DOHH2 (cell line): Measurements from ENCODE around the gene ATP2A1.

Experiments used
- H3F3A ChIP-seq: fragments of 200-600 bp; sonication (generic), shearing (Covaris generic); 2 replicates; pipeline ENCODE4 v1.6.0; 2016; ENCODE audit warnings: antibody characterized with exemption, mild to moderate bottlenecking; ENCODE audit not compliant: control insufficient read depth, insufficient read depth
- H3K27ac ChIP-seq: fragments of 200-600 bp; sonication (generic); 2 replicates; pipeline ENCODE4 v1.5.1; 2014; ENCODE audit warnings: low read depth, mild to moderate bottlenecking, low read length, moderate library complexity
- H3K27me3 ChIP-seq: fragments of 200-600 bp; sonication (generic); 2 replicates; pipeline ENCODE4 v1.6.1; 2014; ENCODE audit warnings: mild to moderate bottlenecking, low read length, mixed read lengths; ENCODE audit not compliant: control insufficient read depth
- H3K36me3 ChIP-seq: fragments of 200-600 bp; sonication (generic); 2 replicates; pipeline ENCODE4 v1.6.1; 2014; ENCODE audit warnings: mild to moderate bottlenecking, low read length, moderate library complexity, mixed read lengths; ENCODE audit not compliant: control insufficient read depth
- H3K4me1 ChIP-seq: fragments of 200-600 bp; sonication (generic); 2 replicates; pipeline ENCODE4 v1.6.1; 2014; ENCODE audit warnings: mild to moderate bottlenecking, low read length, mixed read lengths; ENCODE audit not compliant: control insufficient read depth
- H3K4me2 ChIP-seq: fragments of 200-600 bp; sonication (generic); 2 replicates; pipeline ENCODE4 v1.6.0; 2014; ENCODE audit warnings: mild to moderate bottlenecking, low read length, moderate library complexity
- H3K4me3 ChIP-seq: fragments of 200-600 bp; sonication (generic); 2 replicates; pipeline ENCODE4 v1.5.1; 2014; ENCODE audit warnings: mild to moderate bottlenecking, low read length, mixed read lengths
- H3K79me2 ChIP-seq: fragments of 200-600 bp; sonication (generic); 2 replicates; pipeline ENCODE4 v1.6.1; 2014; ENCODE audit warnings: mild to moderate bottlenecking, low read length, mixed read lengths; ENCODE audit not compliant: control insufficient read depth
- H3K9me2 ChIP-seq: fragments of 200-600 bp; sonication (generic); replicated peaks from 2 replicates; pipeline ENCODE4 v1.6.1; 2014; ENCODE audit warnings: mild to moderate bottlenecking, low read length, mixed read lengths; ENCODE audit not compliant: control insufficient read depth
- H3K9me3 ChIP-seq: fragments of 200-600 bp; sonication (generic); 2 replicates; pipeline ENCODE4 v1.6.1; 2014; ENCODE audit warnings: antibody characterized with exemption, low read length, mixed read lengths; ENCODE audit not compliant: control insufficient read depth, insufficient read depth
- H4K20me1 ChIP-seq: fragments of 200-600 bp; sonication (generic); 2 replicates; pipeline ENCODE4 v1.6.0; 2014; ENCODE audit warnings: low read depth, mild to moderate bottlenecking, antibody characterized with exemption, low read length, moderate library complexity; ENCODE audit not compliant: control insufficient read depth, insufficient read depth
- EZH2phosphoT487 ChIP-seq: fragments of 200-600 bp; sonication (generic); IDR thresholded peaks from 2 replicates; pipeline ENCODE4 v1.6.1; 2017; ENCODE audit warnings: borderline replicate concordance, mild to moderate bottlenecking, antibody characterized with exemption, low read length, moderate library complexity, mixed read lengths
- TF ChIP-seq, protein P1 (sequence below): fragments of 200-600 bp; sonication (generic); IDR thresholded peaks from one replicate; pipeline ENCODE4 v1.5.1; 2014; ENCODE audit warnings: antibody characterized with exemption, mild to moderate bottlenecking, low read depth, low read length; ENCODE audit not compliant: poor library complexity, severe bottlenecking

The ATP2A1 gene

DNA sequence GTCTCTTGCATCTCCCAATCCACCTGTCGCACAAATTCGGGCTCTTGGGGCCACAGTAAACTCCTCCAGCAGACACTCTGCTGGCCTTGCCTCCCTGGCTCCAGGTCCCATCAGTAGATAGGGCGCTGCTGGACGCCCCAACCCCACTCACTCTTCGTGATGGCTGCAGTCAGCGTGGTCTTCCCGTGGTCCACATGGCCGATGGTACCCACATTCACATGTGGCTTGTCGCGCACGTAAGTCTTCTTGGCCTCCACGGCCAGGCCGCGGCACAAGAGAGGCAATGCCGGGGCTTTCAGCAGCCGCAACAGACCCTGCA, 32.6 kb upstream of the ATP2A1 start:
- peaks cover 37% of the 10 kb centered on the region for H3K79me2 ChIP-seq
- peaks cover 9% of the 10 kb centered on the region for H4K20me1 ChIP-seq
- H3K4me1 ChIP-seq: peaks cover 15% of the 10 kb centered on the region
- peak overlapping the region; percentile 90 for H3K4me3 ChIP-seq
- H3F3A ChIP-seq: peaks cover 13% of the 10 kb centered on the region
- H3K27ac ChIP-seq: peak overlapping the region; percentile 43
- no peaks in the 10 kb centered on the region for H3K27me3 ChIP-seq
- no peak for TF ChIP-seq EZH2phosphoT487
- TF ChIP-seq, protein P1, sequence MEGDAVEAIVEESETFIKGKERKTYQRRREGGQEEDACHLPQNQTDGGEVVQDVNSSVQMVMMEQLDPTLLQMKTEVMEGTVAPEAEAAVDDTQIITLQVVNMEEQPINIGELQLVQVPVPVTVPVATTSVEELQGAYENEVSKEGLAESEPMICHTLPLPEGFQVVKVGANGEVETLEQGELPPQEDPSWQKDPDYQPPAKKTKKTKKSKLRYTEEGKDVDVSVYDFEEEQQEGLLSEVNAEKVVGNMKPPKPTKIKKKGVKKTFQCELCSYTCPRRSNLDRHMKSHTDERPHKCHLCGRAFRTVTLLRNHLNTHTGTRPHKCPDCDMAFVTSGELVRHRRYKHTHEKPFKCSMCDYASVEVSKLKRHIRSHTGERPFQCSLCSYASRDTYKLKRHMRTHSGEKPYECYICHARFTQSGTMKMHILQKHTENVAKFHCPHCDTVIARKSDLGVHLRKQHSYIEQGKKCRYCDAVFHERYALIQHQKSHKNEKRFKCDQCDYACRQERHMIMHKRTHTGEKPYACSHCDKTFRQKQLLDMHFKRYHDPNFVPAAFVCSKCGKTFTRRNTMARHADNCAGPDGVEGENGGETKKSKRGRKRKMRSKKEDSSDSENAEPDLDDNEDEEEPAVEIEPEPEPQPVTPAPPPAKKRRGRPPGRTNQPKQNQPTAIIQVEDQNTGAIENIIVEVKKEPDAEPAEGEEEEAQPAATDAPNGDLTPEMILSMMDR: no peak
- H3K9me2 ChIP-seq: no peaks in the 10 kb centered on the region
- no peaks in the 10 kb centered on the region for H3K9me3 ChIP-seq
- peak overlapping the region; percentile 72 for H3K4me2 ChIP-seq
- peaks cover 43% of the 10 kb centered on the region for H3K36me3 ChIP-seq

DNA sequence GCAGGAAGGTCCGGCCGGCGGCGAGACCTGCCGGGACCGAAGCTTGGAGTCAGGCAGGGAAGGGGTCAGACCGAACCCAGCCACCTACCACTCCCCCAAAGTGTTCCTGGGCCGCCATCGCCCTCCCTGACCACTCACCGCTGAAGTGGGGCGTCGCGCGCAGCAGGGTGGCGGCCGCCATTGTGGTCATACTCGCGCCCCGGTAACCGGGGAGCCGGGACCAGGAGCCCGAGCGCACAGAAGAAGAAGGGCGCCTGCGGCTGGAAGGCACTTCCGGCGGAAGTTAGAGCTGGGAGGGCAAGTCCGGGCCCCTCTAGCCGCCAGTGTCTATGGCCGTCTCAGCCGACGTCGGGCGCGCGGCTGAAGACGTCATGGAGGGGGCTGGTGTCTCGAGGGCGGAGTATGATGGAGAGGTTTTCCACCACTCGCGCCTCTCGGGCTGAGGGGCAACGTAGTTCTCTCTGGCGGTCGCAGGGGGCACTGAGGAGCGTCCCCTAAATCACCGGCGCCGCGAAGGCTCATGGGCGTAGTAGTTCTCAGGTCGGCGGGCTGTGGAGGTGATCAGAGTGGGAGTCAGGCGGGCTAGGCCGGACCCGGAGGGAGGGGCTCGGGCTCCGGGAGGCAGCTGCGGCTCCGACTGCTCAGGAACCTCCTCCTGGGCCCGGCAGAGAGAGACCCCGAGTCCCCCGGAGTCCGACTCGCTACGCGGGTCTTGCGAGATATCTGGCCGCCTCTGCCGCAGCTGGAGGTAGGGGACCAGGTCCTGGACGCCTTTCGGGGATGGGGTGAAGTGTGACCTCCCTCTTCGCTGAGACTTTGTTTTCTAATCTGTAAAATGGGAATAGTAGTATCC, 32.0 kb upstream of the ATP2A1 start, which contains the start of gene TUFM:
TUFM (minus strand) TSS at position 269 of the 853 bp plus-strand sequence; CDS start at position 190, 79 bp downstream.
- H3K9me3 ChIP-seq: no peaks in the 10 kb centered on the region
- H3K27me3 ChIP-seq: no peaks in the 10 kb centered on the region
- peaks cover 15% of the 10 kb centered on the region for H3K4me1 ChIP-seq
- peak within 1 kb of the TSS; percentile 90 for H3K4me3 ChIP-seq
- peaks cover 43% of the 10 kb centered on the region for H3K36me3 ChIP-seq
- H3F3A ChIP-seq: peaks cover 11% of the 10 kb centered on the region
- TF ChIP-seq, protein P1: peak; percentile 81
- no peak for TF ChIP-seq EZH2phosphoT487
- H3K4me2 ChIP-seq: peak within 1 kb of the TSS; percentile 72
- peaks cover 9% of the 10 kb centered on the region for H4K20me1 ChIP-seq
- no peaks in the 10 kb centered on the region for H3K9me2 ChIP-seq
- H3K27ac ChIP-seq: peak within 1 kb of the TSS; percentile 43
- peaks cover 37% of the 10 kb centered on the region for H3K79me2 ChIP-seq

DNA sequence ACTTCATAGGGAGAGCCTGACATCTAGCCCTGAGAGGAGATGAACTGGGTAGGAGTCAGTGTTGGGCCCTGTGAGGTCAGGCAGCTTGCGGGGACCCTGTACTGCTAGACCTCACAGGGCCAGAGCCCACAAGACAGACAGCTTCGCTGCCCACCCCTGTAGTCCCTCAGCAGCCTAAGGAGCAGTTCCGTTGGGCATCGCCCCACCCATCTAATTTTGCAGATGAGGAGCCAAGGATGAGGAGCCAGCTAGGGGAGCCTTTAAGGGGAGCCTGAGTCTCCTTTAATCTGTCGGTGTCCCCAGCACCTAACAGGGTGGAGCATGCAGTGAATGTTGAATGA, 31.4 kb upstream of the ATP2A1 start:
- Histone ChIP-seq H4K20me1 (peaks cover 9% of the 10 kb centered on the region), H3K4me2 (peak overlapping the region; percentile 72), H3K79me2 (peaks cover 37% of the 10 kb centered on the region), H3K9me3 (no peaks in the 10 kb centered on the region), H3K27me3 (no peaks in the 10 kb centered on the region), H3K27ac (peak overlapping the region; percentile 15; the same call in 1 of the 2 replicates), H3K4me3 (peak overlapping the region; percentile 90), H3K9me2 (no peaks in the 10 kb centered on the region), H3K36me3 (peaks cover 42% of the 10 kb centered on the region), H3F3A (peaks cover 10% of the 10 kb centered on the region), H3K4me1 (peaks cover 15% of the 10 kb centered on the region)
- TF ChIP-seq, protein P1: no peak
- no peak for TF ChIP-seq EZH2phosphoT487
